Non-pigmented ciliary epithelial cell (primary cell): ENCODE measurements around the gene RNF13.

ENCODE experiments used
- DNase-seq: peaks from one replicate; pipeline ENCODE4 v3.0.0-alpha.2; 2010; ENCODE audit warnings: low read depth

The RNF13 gene

DNA sequence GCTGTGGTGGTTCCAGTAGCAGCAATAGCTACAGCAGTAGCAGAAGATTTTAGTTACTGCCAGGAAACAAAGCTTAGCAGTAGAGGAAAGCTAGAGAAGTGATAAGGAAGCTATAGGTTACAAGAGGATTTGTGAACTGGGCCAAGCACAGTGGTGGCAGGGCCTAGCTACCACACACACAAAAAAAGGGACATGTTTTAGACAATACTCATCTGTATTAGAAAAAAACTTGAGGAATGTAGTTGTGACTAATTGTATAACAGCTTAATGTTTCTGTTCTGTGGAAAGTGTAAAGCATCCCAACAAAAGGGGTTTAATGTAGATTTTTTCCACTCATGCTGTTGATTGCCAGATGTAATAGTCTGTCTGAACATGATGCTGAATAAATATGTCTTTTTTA is 187.6 kb downstream of the RNF13 start:
- DNase-seq: no peak

GRCh38 chr3:150005243-150006112 is 192.5 kb downstream of the RNF13 start:
- DNase-seq: no peak

- DNase-seq: no peak
Observed at GRCh38 chr3:150006794-150007193, 193.8 kb downstream of the RNF13 start.
